Endothelial cell of umbilical vein (primary cell): ENCODE data around the gene EPN2. TPM values are rescaled to one million over a fixed set of nuclear protein-coding genes. Genes with fewer than 3 reads are reported as not detected.

Experiments
- BruUV-seq: library from RNA; stranded (reverse); fragments of 400-500 nt; replicated peaks from 2 replicates; lab custom pipeline; 2021; lab: Mats Ljungman, UMichigan
- CTCF ChIA-PET: fragments of 300-600, 350-600 bp; sonication (Branson Sonifier 250); formaldehyde crosslinking; loops from one replicate; lab custom pipeline; 2021; ENCODE audit warnings: antibody characterized with exemption, inconsistent platforms; lab: Charles Lee
- POLR2A ChIA-PET: fragments of 300-600, 350-600 bp; sonication (Branson Sonifier 250); formaldehyde crosslinking; loops from one replicate; lab custom pipeline; 2021; ENCODE audit warnings: antibody characterized with exemption, inconsistent platforms; lab: Charles Lee
- DNase-seq: peaks from one replicate; pipeline ENCODE4 v3.0.0-alpha.2; 2011; ENCODE audit warnings: low read depth, low spot score
- FAIRE-seq: peaks from 2 replicates; lab custom pipeline; 2011; peaks lifted over from hg19 to GRCh38; lab: Jason Lieb, UNC
- H2AFZ ChIP-seq: 2 replicates; pipeline ENCODE4 v1.6.0; 2012; ENCODE audit warnings: low read depth, low read length, control low read depth, inconsistent platforms
- H3K27ac ChIP-seq: 2 replicates; pipeline ENCODE4 v1.5.1; 2011; ENCODE audit warnings: low read depth, mild to moderate bottlenecking, control low read depth, low read length, moderate library complexity; ENCODE audit not compliant: insufficient read depth
- H3K27me3 ChIP-seq, 2 experiments: 2 replicates each; pipeline versions ENCODE4 v1.6.0 to v1.6.1; 2011; ENCODE audit warnings: low read length in 2 of 2, mixed read lengths in 1 of 2; ENCODE audit not compliant: control insufficient read depth in 2 of 2, insufficient read depth in 2 of 2
- H3K36me3 ChIP-seq, 2 experiments: 2 replicates in 1 of 2; 3 replicates in 1 of 2; pipeline ENCODE4 v1.5.1; 2011; ENCODE audit warnings: low read length in 2 of 2, mild to moderate bottlenecking in 1 of 2, moderate library complexity in 1 of 2; ENCODE audit not compliant: control insufficient read depth in 2 of 2, insufficient read depth in 2 of 2; ENCODE audit errors: extremely low read depth in 1 of 2
- H3K4me1 ChIP-seq: 3 replicates; pipeline ENCODE4 v1.5.1; 2011; ENCODE audit warnings: mild to moderate bottlenecking, low read length; ENCODE audit not compliant: control insufficient read depth, insufficient read depth; ENCODE audit errors: extremely low read depth
- H3K4me2 ChIP-seq: 2 replicates; pipeline ENCODE4 v1.6.1; 2011; ENCODE audit warnings: low read length, control low read depth, mixed read lengths; ENCODE audit not compliant: insufficient read depth
- H3K4me3 ChIP-seq, 3 experiments: fragments of 200-600 bp in 1 of 3; sonication (generic), shearing (Covaris generic) in 1 of 3; replicated peaks in 1 of 3; 2 replicates each; pipeline ENCODE4 v1.5.1; 2011 to 2016; ENCODE audit warnings: control low read depth in 3 of 3, low read length in 3 of 3, mild to moderate bottlenecking in 2 of 3, inconsistent platforms in 1 of 3, low read depth in 1 of 3, moderate library complexity in 1 of 3; ENCODE audit not compliant: insufficient read depth in 1 of 3
- H3K79me2 ChIP-seq: 2 replicates; pipeline ENCODE4 v1.6.0; 2012; ENCODE audit warnings: low read length, inconsistent platforms; ENCODE audit not compliant: control insufficient read depth, insufficient read depth
- H3K9ac ChIP-seq: replicated peaks from 2 replicates; pipeline ENCODE3; 2011; ENCODE audit warnings: low read length, control low read depth; ENCODE audit not compliant: insufficient read depth; ENCODE audit errors: extremely low read depth
- H3K9me1 ChIP-seq: replicated peaks from 3 replicates; pipeline ENCODE4 v1.6.0; 2011; ENCODE audit warnings: mild to moderate bottlenecking, low read length; ENCODE audit not compliant: control insufficient read depth, insufficient read depth; ENCODE audit errors: extremely low read depth
- H3K9me3 ChIP-seq: replicated peaks from 2 replicates; pipeline ENCODE4 v1.5.1; 2012; ENCODE audit warnings: low read length, inconsistent platforms; ENCODE audit not compliant: control insufficient read depth, insufficient read depth
- H4K20me1 ChIP-seq: replicated peaks from 2 replicates; pipeline ENCODE3; 2011; ENCODE audit warnings: mild to moderate bottlenecking, low read length; ENCODE audit not compliant: control insufficient read depth, insufficient read depth; ENCODE audit errors: extremely low read depth
- CTCF ChIP-seq, 2 donors: IDR thresholded peaks; 1 replicate in 1 of 2; 2 replicates in 1 of 2; pipeline ENCODE4 v1.5.1; 2011; ENCODE audit warnings: low read length in 2 of 2, mild to moderate bottlenecking in 2 of 2, moderate library complexity in 2 of 2, control low read depth in 1 of 2, inconsistent platforms in 1 of 2, low read depth in 1 of 2; ENCODE audit not compliant: insufficient read depth in 1 of 2; ENCODE audit errors: extremely low read depth in 1 of 2
- EZH2 ChIP-seq: IDR thresholded peaks from 2 replicates; pipeline ENCODE4 v1.6.1; 2012; ENCODE audit warnings: borderline replicate concordance, low read depth, mild to moderate bottlenecking, moderate library complexity, low read length, inconsistent platforms; ENCODE audit not compliant: severe bottlenecking
- FOS ChIP-seq: IDR thresholded peaks from 2 replicates; pipeline ENCODE4 v1.6.1; 2011; ENCODE audit warnings: mild to moderate bottlenecking, low read length, moderate library complexity, borderline replicate concordance; ENCODE audit not compliant: insufficient read depth
- GATA2 ChIP-seq: IDR thresholded peaks from 2 replicates; pipeline ENCODE4 v1.7.0; 2011; ENCODE audit warnings: low read depth, mild to moderate bottlenecking, moderate library complexity, mixed read lengths, low read length; ENCODE audit not compliant: insufficient read length, insufficient read depth
- JUN ChIP-seq: IDR thresholded peaks from 2 replicates; pipeline ENCODE4 v1.6.1; 2011; ENCODE audit warnings: borderline replicate concordance, low read depth; ENCODE audit not compliant: insufficient read length, insufficient read depth
- MAX ChIP-seq: IDR thresholded peaks from 2 replicates; pipeline ENCODE4 v1.6.1; 2011; ENCODE audit not compliant: insufficient read depth, insufficient read length
- MYC ChIP-seq: IDR thresholded peaks from one replicate; pipeline ENCODE4 v1.6.1; 2011; ENCODE audit warnings: mild to moderate bottlenecking, low read depth, low read length
- POLR2A ChIP-seq: IDR thresholded peaks from 2 replicates; pipeline ENCODE4 v1.6.1; 2012; ENCODE audit warnings: low read depth, mild to moderate bottlenecking, control low read depth, low read length
- POLR2AphosphoS5 ChIP-seq: IDR thresholded peaks from 2 replicates; pipeline ENCODE4 v1.6.1; 2012; ENCODE audit warnings: low read depth, mild to moderate bottlenecking, control low read depth, low read length, moderate library complexity; ENCODE audit not compliant: insufficient read depth
- dilution Hi-C: fragments of 300-500 bp; cut with MboI; formaldehyde crosslinking; loops from one replicate; pipeline ENCODE4 v1.15.0; 2019; ENCODE audit warnings: low sequenced_read_pairs; ENCODE audit not compliant: extremely low pct_ligation_motif_present
- intact Hi-C: fragments of 100-400 bp; cut with micrococcal nuclease; formaldehyde crosslinking; loops from one replicate; pipeline ENCODE4 v1.10.0; 2022
- polyA plus RNA-seq, 4 experiments: library from polyadenylated mRNA; depleted of rRNA in 3 of 4; stranded (reverse) in 3 of 4; unstranded in 1 of 4; fragments of >200 nt; gene quantifications; 2 replicates each; pipeline versions ENCODE4 v1.2.1 to v1.2.3, GENCODE V29; 2011 to 2012; ENCODE audit warnings: missing spikeins in 1 of 4
- total RNA-seq: library from RNA; stranded (reverse); gene quantifications from 2 replicates; pipeline ENCODE4 v1.2.3, GENCODE V29; 2021

EPN2 gene
- total and polyA plus RNA-seq, 2 donors (not counting 3 experiments of a cell fraction or from before 2014, with no cell fraction given), result 40.3 to 70.5 TPM

- TF ChIP-seq CTCF (IDR thresholded peaks at IDR 0.05; ENCODE audit: extremely low read depth in 1 of 2, insufficient read depth in 1 of 2, low read depth in 1 of 2, low read length in 2 of 2) (no peak), JUN (no peak), EZH2 (no peak), FOS (no peak), POLR2AphosphoS5 (no peak), MAX (no peak), GATA2 (no peak), MYC (no peak), POLR2A (no peak)
- Histone ChIP-seq H3K27me3 (no peaks in the 10 kb centered on the region), H3K79me2 (peaks cover 15% of the 10 kb centered on the region), H3K4me2 (no peak overlapping the region), H3K27ac (no peak overlapping the region), H3K4me1 (peaks cover 7% of the 10 kb centered on the region), H4K20me1 (no peaks in the 10 kb centered on the region), H3K9ac (no peak overlapping the region), H3K36me3 (peaks cover 13 to 32% of the 10 kb centered on the region in 2 experiments), H3K4me3 (no peak overlapping the region), H3K9me1 (no peaks in the 10 kb centered on the region), H3K9me3 (no peaks in the 10 kb centered on the region), H2AFZ (no peak overlapping the region)
- no peak for FAIRE-seq
- intact Hi-C loops, result no loop called here
- dilution Hi-C loops, result no loop called here
- ChIA-PET CTCF (no interaction called here), POLR2A (no interaction called here)
- no peak for DNase-seq
- no TSS peak for BruUV-seq
Measured at GRCh38 chr17:19381361-19381740, 144.2 kb downstream of the EPN2 start.
